Measurements from ENCODE around the gene ATAD3B.
"Not testable (repeated sequence)": the region's sequence is repeated elsewhere in the genome, so short reads cannot be mapped to it uniquely, and the experiment has no call there.

ATAD3B gene

DNA sequence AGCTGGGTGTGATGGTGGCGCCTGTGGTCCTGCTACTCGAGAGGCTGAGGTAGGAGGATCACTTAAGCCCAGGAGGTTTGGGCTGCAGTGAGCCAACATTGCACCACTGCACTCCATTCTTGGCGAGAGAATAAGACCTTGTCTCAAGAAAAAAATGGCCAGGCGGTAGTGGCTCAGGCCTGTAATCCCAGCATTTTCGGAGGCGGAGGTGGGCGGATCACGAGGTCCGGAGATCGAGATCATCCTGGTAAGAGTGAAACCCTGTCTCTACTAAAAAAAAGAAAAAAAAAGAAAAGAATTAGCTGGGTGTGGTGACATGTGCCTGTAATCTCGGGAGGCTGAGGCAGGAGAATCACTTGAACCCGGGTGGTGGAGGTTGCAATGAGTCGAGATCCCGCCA is 11.3 kb downstream of the ATAD3B start:
- DNase-seq = no peak

DNA sequence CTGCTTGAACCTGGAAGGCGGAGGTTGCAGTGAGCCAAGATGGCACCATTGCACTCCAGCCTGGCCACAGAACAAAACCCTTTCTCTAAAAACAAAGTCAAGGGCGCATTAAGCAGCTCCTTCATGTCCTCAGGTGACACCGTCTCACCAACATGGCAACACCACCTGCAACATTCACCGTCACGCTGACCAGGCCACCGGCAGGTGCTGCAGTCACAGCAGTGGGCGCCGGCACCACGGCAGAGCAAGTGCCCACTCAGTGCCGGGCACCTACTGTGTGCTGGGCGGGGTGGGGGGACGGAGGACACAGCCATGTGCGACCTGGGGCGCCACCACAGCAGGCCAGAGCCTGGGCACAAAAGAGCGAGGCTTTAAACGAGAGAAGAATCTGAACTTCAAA is 12.1 kb downstream of the ATAD3B start:
- DNase-seq = no peak

GRCh38 chr1:1484976-1485750 is 13.6 kb downstream of the ATAD3B start:
- not testable (repeated sequence) for DNase-seq

- DNase-seq = not testable (repeated sequence)
Observed at GRCh38 chr1:1485755-1486317, 14.3 kb downstream of the ATAD3B start.

- no peak for DNase-seq
Observed at GRCh38 chr1:1487701-1488100, 16.1 kb downstream of the ATAD3B start.

- DNase-seq = no peak
Observed at GRCh38 chr1:1489231-1489630, 17.7 kb downstream of the ATAD3B start.

DNA sequence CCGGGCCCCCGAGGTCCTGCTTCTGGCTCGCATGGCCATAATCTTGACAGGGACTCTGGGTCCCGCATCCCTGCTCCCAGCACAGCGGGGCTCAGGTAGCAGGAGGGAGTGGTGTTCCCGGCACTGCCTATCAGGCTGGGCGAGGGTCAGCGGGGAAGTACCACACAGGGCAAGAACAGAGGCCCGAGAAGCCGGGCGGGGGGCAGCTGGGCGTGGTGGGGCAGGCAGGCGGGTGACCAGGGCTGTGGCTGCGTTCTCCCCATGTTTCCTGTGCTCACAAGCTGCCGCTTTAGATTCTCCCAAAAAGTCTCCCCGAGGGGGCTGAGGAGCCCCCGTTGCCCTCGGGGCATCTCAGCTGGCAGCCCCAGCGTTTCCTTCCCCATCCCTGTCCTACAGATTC is 18.3 kb downstream of the ATAD3B start:
- no peak for DNase-seq

DNA sequence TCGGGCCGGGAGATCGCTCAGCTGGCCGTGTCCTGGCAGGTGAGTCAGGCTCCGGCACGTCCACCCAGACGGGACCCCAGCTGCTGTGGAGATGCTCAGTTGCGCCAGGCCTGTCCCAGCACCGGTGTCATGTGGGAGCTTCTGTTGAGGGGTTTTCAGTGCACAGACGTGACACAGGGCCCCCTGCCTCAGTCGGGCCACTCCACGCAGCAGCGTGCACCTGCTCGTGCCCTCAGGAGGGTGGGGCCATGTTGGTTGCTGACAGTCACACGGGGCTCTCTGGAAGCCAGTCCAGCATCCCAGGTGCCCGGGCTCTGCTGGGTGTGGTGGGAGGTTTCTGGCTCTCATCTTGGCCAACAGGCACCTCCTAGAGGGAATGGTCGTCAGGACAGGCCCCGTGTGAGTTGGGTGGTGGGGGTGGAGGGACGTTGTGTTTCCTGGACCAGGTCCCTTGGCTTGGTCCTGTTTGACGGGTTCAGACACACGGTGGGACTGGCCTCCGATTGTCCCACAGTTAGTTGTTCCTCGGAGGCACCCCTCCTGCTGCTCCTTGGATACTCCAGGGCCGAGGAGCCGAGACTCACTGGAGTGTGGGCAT is 19.2 kb downstream of the ATAD3B start:
- DNase-seq = no peak

GRCh38 chr1:1491601-1492000 is 20.0 kb downstream of the ATAD3B start:
- DNase-seq = no peak

GRCh38 chr1:1494311-1494710 is 22.7 kb downstream of the ATAD3B start:
- not testable (repeated sequence) for DNase-seq

DNA sequence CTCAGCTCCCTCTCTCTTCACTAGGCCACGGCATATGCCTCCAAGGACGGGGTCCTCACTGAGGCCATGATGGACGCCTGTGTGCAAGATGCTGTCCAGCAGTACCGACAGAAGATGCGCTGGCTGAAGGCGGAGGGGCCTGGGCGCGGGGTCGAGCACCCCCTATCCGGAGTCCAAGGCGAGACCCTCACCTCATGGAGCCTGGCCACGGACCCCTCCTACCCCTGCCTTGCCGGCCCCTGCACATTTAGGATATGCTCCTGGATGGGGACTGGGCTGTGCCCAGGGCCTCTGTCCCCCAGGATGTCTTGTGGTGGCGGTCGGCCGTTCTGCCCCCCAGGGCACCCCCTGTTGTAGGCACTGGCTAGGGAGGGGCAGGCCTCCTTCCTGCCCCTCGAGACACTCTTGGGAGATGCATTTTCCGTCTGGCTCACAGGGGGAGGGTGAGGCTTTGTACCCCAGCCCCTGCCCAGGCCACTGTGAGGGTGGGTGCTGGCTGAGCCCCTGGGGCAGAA is 24.0 kb downstream of the ATAD3B start:
- DNase-seq = not testable (repeated sequence)

DNA sequence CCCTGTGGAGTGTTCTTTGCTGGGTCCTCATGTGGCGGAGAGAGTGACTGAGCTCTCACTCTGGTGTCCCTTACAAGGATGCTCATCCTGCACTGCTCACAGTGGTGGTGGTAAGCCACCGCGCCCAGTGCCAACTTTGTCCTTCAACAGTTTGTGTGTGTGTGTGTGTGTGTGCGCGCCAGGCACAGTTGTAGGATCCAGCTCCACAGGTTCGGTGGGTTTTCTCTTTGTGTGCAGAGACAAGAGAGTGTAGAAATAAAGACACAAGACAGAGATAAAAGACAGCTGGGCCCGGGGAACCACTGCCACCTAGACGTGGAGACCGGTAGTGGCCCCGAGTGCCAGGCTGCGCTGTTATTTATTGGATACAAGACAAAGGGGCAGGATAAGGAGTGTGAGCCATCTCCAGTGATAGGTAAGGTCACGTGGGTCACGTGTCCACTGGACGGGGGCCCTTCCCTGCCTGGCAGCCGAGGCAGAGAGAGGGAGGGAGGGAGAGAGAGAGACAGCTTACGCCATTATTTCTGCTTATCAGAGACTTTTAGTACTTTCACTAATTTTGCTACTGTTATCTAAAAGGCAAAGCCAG is 33.3 kb downstream of the ATAD3B start:
- DNase-seq = not testable (repeated sequence)

DNA sequence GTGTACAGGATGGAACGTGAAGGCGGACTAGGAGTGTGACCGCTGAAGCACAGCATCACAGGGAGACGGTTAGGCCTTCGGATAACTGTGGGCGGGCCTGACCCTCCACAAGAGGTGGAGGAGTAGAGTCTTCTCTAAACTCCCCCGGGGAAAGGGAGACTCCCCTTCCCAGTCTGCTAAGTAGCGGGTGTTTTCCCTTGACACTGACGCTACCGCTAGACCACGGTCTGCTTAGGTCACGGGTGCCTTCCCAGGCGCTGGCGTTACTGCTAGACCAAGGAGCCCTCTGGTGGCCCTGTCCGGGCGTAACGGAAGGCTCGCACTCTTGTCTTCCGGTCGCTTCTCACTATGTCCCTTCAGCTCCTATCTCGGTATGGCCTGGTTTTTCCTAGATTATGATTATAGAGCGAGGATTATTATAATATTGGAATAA is 33.8 kb downstream of the ATAD3B start:
- not testable (repeated sequence) for DNase-seq

DNA sequence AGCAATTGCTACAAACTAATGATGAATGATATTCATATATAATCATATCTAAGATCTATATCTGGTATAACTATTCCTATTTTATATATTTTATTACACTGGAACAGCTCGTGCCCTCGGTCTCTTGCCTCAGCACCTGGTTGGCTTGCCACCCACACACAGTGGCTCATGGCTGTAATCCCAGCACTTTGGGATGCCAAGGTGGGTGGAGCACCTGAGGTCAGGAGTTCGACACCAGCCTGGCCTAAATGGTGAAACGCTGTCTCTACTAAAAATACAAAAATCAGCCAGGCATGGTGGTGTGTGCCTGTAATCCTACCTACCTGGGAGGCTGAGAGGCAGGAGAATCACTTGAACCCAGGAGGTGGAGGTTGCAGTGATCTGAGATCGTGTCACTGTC is 34.2 kb downstream of the ATAD3B start:
- DNase-seq = not testable (repeated sequence)

GRCh38 chr1:1507305-1507704 is 35.7 kb downstream of the ATAD3B start:
- no peak for DNase-seq

DNA sequence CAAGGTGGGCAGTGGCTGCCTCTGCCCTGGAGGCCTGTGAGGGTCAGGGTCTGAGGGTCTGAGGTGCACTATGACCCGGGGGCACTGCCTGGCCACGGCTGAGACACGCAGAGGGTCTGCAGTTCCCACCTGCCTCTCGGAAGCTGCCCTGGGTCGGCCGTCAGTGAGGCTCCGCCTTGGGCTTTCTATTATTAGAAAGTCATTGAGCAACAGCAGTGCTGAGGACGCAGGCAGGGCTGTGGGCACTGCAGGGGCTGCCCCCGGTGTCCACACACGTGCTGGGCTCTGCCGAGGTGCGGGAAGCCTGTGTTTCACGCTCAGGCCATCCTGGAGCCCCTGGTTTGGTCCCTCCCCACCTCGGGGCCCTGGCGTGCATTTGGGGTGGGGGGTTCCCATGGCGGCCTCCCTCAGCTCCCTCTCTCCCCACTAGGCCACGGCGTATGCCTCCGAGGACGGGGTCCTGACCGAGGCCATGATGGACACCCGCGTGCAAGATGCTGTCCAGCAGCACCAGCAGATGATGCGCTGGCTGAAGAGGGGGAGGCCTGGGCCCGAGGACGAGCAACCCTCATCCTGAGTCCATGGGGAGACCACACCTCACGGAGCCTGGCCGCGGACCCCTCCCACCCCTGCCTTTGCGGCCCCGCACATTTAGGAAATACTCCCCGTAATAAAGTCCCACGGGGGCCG is 37.4 kb downstream of the ATAD3B start:
- not testable (repeated sequence) for DNase-seq

DNA sequence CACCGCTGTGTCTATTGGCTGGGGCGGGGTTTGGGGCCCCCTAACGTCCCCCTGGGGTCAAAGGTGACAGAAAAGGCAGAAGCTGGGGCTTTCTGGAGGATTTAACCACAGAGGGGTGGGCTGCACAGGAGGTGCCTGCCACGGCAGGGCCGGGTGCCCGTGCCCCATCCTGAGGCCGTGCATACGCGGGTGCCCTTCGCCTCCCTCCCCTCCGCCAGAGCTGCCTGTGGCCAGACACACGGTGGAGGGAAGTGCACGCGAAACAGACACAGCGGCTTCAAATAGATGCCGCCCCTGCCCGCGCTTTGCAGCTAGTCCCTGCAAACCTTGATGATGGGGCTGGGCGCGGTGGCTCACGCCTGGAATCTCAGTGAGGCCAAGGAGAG is 37.9 kb downstream of the ATAD3B start:
- DNase-seq = not testable (repeated sequence)

GRCh38 chr1:1510912-1511532 is 39.5 kb downstream of the ATAD3B start:
- DNase-seq = no peak

DNA sequence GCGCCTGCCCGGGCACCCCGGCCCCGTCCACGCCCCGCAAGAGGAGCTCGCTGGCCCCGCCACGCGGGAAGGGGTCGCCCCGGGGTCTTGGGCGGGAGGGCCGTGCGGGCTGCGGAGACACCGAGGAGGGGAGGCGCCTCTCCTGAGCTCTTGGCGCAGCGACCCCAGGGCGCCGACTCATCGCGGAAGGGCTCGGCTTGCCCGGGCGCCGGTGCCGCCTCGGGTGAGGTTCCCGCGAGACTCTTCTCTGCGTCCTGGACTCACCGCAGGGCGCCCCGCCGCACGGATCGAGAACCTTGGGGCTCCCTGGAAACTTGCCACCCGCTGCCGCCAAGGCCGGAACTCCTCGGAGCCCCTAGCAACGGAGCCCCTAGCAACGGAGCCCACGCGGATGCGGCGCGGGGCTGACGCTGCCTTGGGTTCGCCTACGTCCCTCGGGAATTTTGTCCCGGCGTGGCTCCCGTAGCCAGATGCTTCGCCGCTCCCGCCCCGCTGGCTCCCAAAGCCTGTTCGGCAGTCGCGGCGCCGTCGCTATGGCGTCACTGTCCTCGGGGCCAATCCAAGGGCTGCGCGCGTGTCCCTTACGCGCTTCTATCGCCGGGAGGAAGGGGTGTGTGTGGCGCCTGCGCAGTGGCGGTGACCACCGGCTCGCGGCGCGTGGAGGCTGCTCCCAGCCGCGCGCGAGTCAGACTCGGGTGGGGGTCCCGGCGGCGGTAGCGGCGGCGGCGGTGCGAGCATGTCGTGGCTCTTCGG is 40.1 kb downstream of the ATAD3B start, which contains the start of gene ATAD3A:
Gene ATAD3A, plus strand, starts transcription at position 630 of the 753 bp plus-strand sequence. Its CDS starts 107 bp downstream, at position 737.
- DNase-seq = peak; percentile 87

DNA sequence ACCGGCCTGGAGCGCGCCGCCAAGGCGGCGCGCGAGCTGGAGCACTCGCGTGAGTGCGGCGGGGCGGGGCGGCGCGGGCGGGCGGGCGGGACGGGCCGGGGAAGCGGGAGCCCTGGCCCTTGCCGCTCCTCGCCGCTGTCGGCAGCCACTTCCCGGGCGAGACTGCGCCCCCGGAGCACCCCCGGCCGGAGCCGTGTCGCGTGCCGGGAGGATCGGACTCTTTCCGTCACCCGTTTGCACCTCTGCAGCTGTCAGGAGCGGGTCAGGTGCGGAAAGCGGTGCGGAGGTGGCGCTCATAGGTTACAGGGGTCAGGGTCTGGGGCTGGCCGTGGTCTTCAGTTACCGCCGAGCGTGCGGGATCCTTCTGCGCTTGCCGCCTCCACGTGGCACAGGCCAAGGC is 40.9 kb downstream of the ATAD3B start:
- DNase-seq = not testable (repeated sequence)

DNA sequence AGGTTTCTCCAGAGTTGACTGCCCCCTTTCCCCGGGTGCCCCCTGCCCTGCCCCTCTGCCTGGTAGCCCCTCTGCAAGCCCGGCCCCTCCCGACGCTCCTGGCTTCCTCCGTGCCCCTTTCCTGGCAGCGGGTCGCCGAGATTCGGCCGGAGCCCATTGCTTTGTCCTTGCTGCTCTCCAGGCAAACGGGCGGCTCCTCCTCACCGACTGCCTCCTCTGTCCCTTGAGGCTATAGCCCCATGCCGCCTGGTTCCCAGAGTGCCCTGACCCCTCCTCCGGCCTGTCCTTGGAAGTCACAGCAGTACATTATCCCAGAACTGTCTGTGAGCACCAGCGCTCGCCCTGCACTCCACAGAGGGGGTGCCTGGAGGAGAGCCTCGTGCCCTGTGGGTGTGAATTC is 42.1 kb downstream of the ATAD3B start:
- DNase-seq = not testable (repeated sequence)

DNA sequence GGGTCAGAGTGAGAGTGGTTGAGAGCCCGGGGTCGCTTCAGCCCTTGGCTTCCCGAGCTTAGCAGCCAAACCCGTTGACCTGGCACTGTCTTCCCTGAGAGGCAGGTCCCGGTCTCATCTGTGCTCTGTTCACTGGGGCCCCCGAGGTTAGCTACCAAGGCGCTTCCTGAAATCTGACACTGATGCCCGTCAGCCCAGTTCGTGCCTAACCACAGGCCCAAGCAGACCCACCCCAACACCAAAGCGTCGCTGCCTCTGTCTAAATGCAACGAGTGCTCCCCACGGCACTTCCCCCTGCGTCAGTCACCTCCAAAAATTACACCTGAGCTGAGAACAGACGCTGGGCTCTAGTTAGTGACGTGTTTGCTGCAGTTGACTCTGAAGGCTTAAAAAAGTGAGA is 42.8 kb downstream of the ATAD3B start:
- DNase-seq = not testable (repeated sequence)

Measured in amniotic stem cell (primary cell).